ENCODE results near the gene TRIO. TPM values are rescaled to one million over a fixed set of nuclear protein-coding genes. Genes with fewer than 3 reads are reported as not detected.

The TRIO gene
- total and polyA plus RNA-seq, 2 of the 8 experiments (the other 6 are each of a cell fraction or from before 2014, with no cell fraction given): 35.1 to 69.1 TPM

- H3K56ac ChIP-seq (replicated peaks; ENCODE audit: insufficient read length, low read depth, low read length): no peak overlapping the region
- no peak overlapping the region for H3K4ac ChIP-seq (replicated peaks; ENCODE audit: insufficient read length, low read depth, low read length)
- POLR2A ChIA-PET (ENCODE audit: partially characterized antibody): no interaction called here
- FAIRE-seq: no peak
- H2BK15ac ChIP-seq (ENCODE audit: low read length): no peak overlapping the region
- H4K8ac ChIP-seq (ENCODE audit: extremely low read depth, insufficient read depth, low read length): no peak overlapping the region
- 89% methylated on average over 10 of the region's 10 CpGs; no CpG with 5 or more reads in 1 of the 2 experiments for WGBS, 2 experiments (ENCODE audit: extremely low coverage in 1 of 2, insufficient coverage in 1 of 2, insufficient read length in 1 of 2, insufficient replicate concordance in 2 of 2, low coverage in 1 of 2, low lambda C conversion rate in 2 of 2, missing lambda C conversion rate in 1 of 2)
- no peaks in the 10 kb centered on the region; the same call in 1 of the 2 replicates for H3K23me2 ChIP-seq (ENCODE audit: low read depth, low read length)
- H3K4me2 ChIP-seq (ENCODE audit: insufficient read depth in 1 of 2, low read depth in 2 of 2, low read length in 2 of 2): no peak overlapping the region
- no peak overlapping the region for H4K91ac ChIP-seq (replicated peaks; ENCODE audit: insufficient read length, low read length)
- no peak overlapping the region for H3K27ac ChIP-seq (ENCODE audit: low read depth, low read length)
- no peaks in the 10 kb centered on the region for H3K9me3 ChIP-seq (ENCODE audit: insufficient read depth in 2 of 2, low read depth in 1 of 2, low read length in 1 of 2)
- CTCF ChIA-PET (ENCODE audit: partially characterized antibody): interaction anchor here (1.0 to 1.1 kb wide), 5 partner anchors 9 to 179 kb away, joined by 3 to 4 read pairs (median 3); no protein-coding TSS in a partner anchor
- H3K23ac ChIP-seq (ENCODE audit: insufficient read length): no peak overlapping the region
- peaks cover 0 to 2% (median 0%) of the 10 kb centered on the region in 4 experiments; a peak in 2 of 7 replicates for H3K27me3 ChIP-seq (replicated peaks in 1 of 4; ENCODE audit: control insufficient read depth in 3 of 4, extremely low read depth in 1 of 4, insufficient read depth in 3 of 4, low read length in 3 of 4)
- no peak overlapping the region for H4K5ac ChIP-seq (ENCODE audit: insufficient read length, low read depth, low read length)
- no peaks in the 10 kb centered on the region for H4K20me1 ChIP-seq (replicated peaks in 1 of 2; ENCODE audit: control insufficient read depth in 1 of 2, insufficient read depth in 2 of 2, low read length in 2 of 2)
- H2BK20ac ChIP-seq (ENCODE audit: low read length): no peak overlapping the region
- H2AFZ ChIP-seq (ENCODE audit: low read length): no peak overlapping the region
- no peak overlapping the region for H2BK12ac ChIP-seq (ENCODE audit: low read depth, low read length)
- no peak overlapping the region for H3K9ac ChIP-seq (replicated peaks in 1 of 4; ENCODE audit: extremely low read depth in 1 of 4, low read depth in 3 of 4, low read length in 3 of 4)
- H2BK120ac ChIP-seq (replicated peaks; ENCODE audit: low read depth, low read length): no peak overlapping the region
- H3K4me3 ChIP-seq (ENCODE audit: extremely low read depth in 1 of 4, insufficient read depth in 2 of 4, low read depth in 3 of 4, low read length in 4 of 4): no peak overlapping the region
- DNase-seq (ENCODE audit: low read depth in 1 of 2, low spot score in 2 of 2): no peak
- no peak overlapping the region for H2BK5ac ChIP-seq (ENCODE audit: low read depth, low read length)
- H3K79me1 ChIP-seq (ENCODE audit: low read depth, low read length): no peaks in the 10 kb centered on the region
- H3K14ac ChIP-seq (ENCODE audit: insufficient read length): no peak overlapping the region
- peaks cover 2 to 38% (median 22%) of the 10 kb centered on the region in 4 experiments; a peak in 7 of 8 replicates for H3K36me3 ChIP-seq (ENCODE audit: control insufficient read depth in 2 of 4, insufficient read depth in 4 of 4, low read length in 3 of 4)
- H3K4me1 ChIP-seq (replicated peaks in 1 of 4; ENCODE audit: control insufficient read depth in 3 of 4, insufficient read depth in 4 of 4, low read length in 3 of 4): peaks cover 0 to under 1% (median 0%) of the 10 kb centered on the region in 4 experiments; a peak in 1 of 7 replicates
- no peaks in the 10 kb centered on the region for H3K79me2 ChIP-seq (ENCODE audit: control insufficient read depth in 1 of 2, insufficient read depth in 2 of 2, low read length in 2 of 2)
- no peak overlapping the region for H3K18ac ChIP-seq (ENCODE audit: extremely low read depth, low read length)
- no peak overlapping the region for H2AK5ac ChIP-seq (ENCODE audit: low read depth, low read length)
- TF ChIP-seq SIN3A (conservative IDR thresholded peaks at IDR 0.05 in 1 of 2, IDR thresholded peaks at IDR 0.05 in 1 of 2; ENCODE audit: low read depth in 1 of 2, low read length in 2 of 2): no peak
- no peak for TF ChIP-seq POU5F1 (IDR thresholded peaks at IDR 0.05; ENCODE audit: low read depth, low read length)
- TF ChIP-seq E2F6 (IDR thresholded peaks at IDR 0.05): no peak
- no peak for TF ChIP-seq POLR2AphosphoS5 (IDR thresholded peaks at IDR 0.05; ENCODE audit: low read depth, low read length)
- TF ChIP-seq TCF12 (IDR thresholded peaks at IDR 0.05; ENCODE audit: low read depth, low read length): no peak
- TF ChIP-seq EZH2 (IDR thresholded peaks at IDR 0.05; ENCODE audit: low read depth, low read length, severe bottlenecking): no peak
- no peak for TF ChIP-seq RNF2 (IDR thresholded peaks at IDR 0.05; ENCODE audit: borderline replicate concordance, low read depth, low read length, missing control alignments, poor library complexity, severe bottlenecking)
- TF ChIP-seq TEAD4 (IDR thresholded peaks at IDR 0.05; ENCODE audit: low read depth, low read length): no peak
- no peak for TF ChIP-seq CHD2 (IDR thresholded peaks at IDR 0.05; ENCODE audit: low read length)
- no peak for TF ChIP-seq RBBP5 (IDR thresholded peaks at IDR 0.05; ENCODE audit: borderline replicate concordance, low read depth, low read length)
Observed at GRCh38 chr5:14469551-14470377, 326.6 kb downstream of the TRIO start.
